IPS-20b (cell line): ENCODE results near the gene BMP4.

Experiments used
- H3K27ac ChIP-seq: one replicate; pipeline ENCODE4 v1.5.1; 2013; ENCODE audit warnings: low read length
- H3K27me3 ChIP-seq: 2 replicates; pipeline ENCODE4 v1.6.1; 2013; ENCODE audit warnings: mild to moderate bottlenecking, low read length, inconsistent platforms; ENCODE audit not compliant: insufficient read depth
- H3K36me3 ChIP-seq: 2 replicates; pipeline ENCODE4 v1.6.1; 2013; ENCODE audit warnings: low read depth, mild to moderate bottlenecking, inconsistent platforms, low read length, moderate library complexity; ENCODE audit not compliant: insufficient read depth
- H3K4me1 ChIP-seq: 2 replicates; pipeline ENCODE4 v1.6.1; 2013; ENCODE audit warnings: mild to moderate bottlenecking, control low read depth, inconsistent platforms, low read length, moderate library complexity; ENCODE audit not compliant: insufficient read depth
- H3K4me3 ChIP-seq: 2 replicates; pipeline ENCODE4 v1.5.1; 2013; ENCODE audit warnings: mild to moderate bottlenecking, low read length, inconsistent platforms
- H3K9ac ChIP-seq: 2 replicates; pipeline ENCODE4 v1.6.1; 2013; ENCODE audit warnings: low read depth, mild to moderate bottlenecking, inconsistent platforms, low read length, moderate library complexity
- H3K9me3 ChIP-seq: 2 replicates; pipeline ENCODE4 v1.6.1; 2013; ENCODE audit warnings: mild to moderate bottlenecking, low read depth, low read length, inconsistent platforms; ENCODE audit not compliant: insufficient read depth

BMP4 gene

GRCh38 chr14:53963320-53964227, 6.9 kb upstream of the BMP4 start:
- H3K4me3 ChIP-seq = peak overlapping the region; percentile 63; the same call in 1 of the 2 replicates
- no peaks in the 10 kb centered on the region for H3K36me3 ChIP-seq
- no peak overlapping the region; the same call in 1 of the 2 replicates for H3K9ac ChIP-seq
- peaks cover 74% of the 10 kb centered on the region for H3K27me3 ChIP-seq
- peaks cover 3% of the 10 kb centered on the region; the same call in 1 of the 2 replicates for H3K9me3 ChIP-seq
- peaks cover 22% of the 10 kb centered on the region; the same call in 1 of the 2 replicates for H3K4me1 ChIP-seq
- H3K27ac ChIP-seq = no peak overlapping the region

GRCh38 chr14:53962953-53963319, 6.3 kb upstream of the BMP4 start:
- peaks cover 3% of the 10 kb centered on the region; the same call in 1 of the 2 replicates for H3K9me3 ChIP-seq
- no peak overlapping the region; the same call in 1 of the 2 replicates for H3K9ac ChIP-seq
- peaks cover 22% of the 10 kb centered on the region; the same call in 1 of the 2 replicates for H3K4me1 ChIP-seq
- peaks cover 80% of the 10 kb centered on the region for H3K27me3 ChIP-seq
- no peak overlapping the region for H3K27ac ChIP-seq
- H3K4me3 ChIP-seq = peak overlapping the region; percentile 63; the same call in 1 of the 2 replicates
- no peaks in the 10 kb centered on the region for H3K36me3 ChIP-seq

- peaks cover 3% of the 10 kb centered on the region; the same call in 1 of the 2 replicates for H3K9me3 ChIP-seq
- H3K27me3 ChIP-seq = peaks cover 96% of the 10 kb centered on the region
- no peak overlapping the region for H3K9ac ChIP-seq
- no peaks in the 10 kb centered on the region for H3K36me3 ChIP-seq
- peaks cover 10% of the 10 kb centered on the region; the same call in 1 of the 2 replicates for H3K4me1 ChIP-seq
- H3K27ac ChIP-seq = no peak overlapping the region
- H3K4me3 ChIP-seq = no peak overlapping the region
These were observed 2.0 kb upstream of the BMP4 start for GRCh38 chr14:53958628-53959027.

GRCh38 chr14:53957739-53958138, 1.1 kb upstream of the BMP4 start:
- H3K9ac ChIP-seq = no peak overlapping the region
- H3K4me1 ChIP-seq = peaks cover 10% of the 10 kb centered on the region; the same call in 1 of the 2 replicates
- H3K27ac ChIP-seq = no peak overlapping the region
- no peaks in the 10 kb centered on the region for H3K9me3 ChIP-seq
- H3K36me3 ChIP-seq = no peaks in the 10 kb centered on the region
- H3K4me3 ChIP-seq = no peak overlapping the region
- peaks cover 94% of the 10 kb centered on the region for H3K27me3 ChIP-seq

GRCh38 chr14:53955671-53956426, 776 bp downstream of the BMP4 start:
- Histone ChIP-seq H3K36me3 (peaks cover 4% of the 10 kb centered on the region; the same call in 1 of the 2 replicates), H3K27ac (no peak overlapping the region), H3K4me3 (peak overlapping the region; percentile 94), H3K27me3 (peaks cover 97% of the 10 kb centered on the region), H3K9ac (peak overlapping the region; percentile 60), H3K9me3 (no peaks in the 10 kb centered on the region), H3K4me1 (peaks cover 16% of the 10 kb centered on the region; the same call in 1 of the 2 replicates)

GRCh38 chr14:53955229-53955556, 1.4 kb downstream of the BMP4 start:
- Histone ChIP-seq H3K27me3 (peaks cover 97% of the 10 kb centered on the region), H3K9ac (peak overlapping the region; percentile 62; the same call in 1 of the 2 replicates), H3K9me3 (no peaks in the 10 kb centered on the region), H3K4me3 (peak overlapping the region; percentile 94), H3K27ac (no peak overlapping the region), H3K36me3 (peaks cover 8% of the 10 kb centered on the region; the same call in 1 of the 2 replicates), H3K4me1 (peaks cover 16% of the 10 kb centered on the region; the same call in 1 of the 2 replicates)

- Histone ChIP-seq H3K36me3 (peaks cover 13% of the 10 kb centered on the region; the same call in 1 of the 2 replicates), H3K4me3 (peak overlapping the region; percentile 94), H3K27me3 (peaks cover 97% of the 10 kb centered on the region), H3K9me3 (no peaks in the 10 kb centered on the region), H3K4me1 (peaks cover 16% of the 10 kb centered on the region; the same call in 1 of the 2 replicates), H3K9ac (peak overlapping the region; percentile 62; the same call in 1 of the 2 replicates), H3K27ac (no peak overlapping the region)
These were observed 1.9 kb downstream of the BMP4 start for GRCh38 chr14:53954551-53955228.

GRCh38 chr14:53953828-53954550, 2.6 kb downstream of the BMP4 start:
- peak overlapping the region; percentile 62 for H3K9ac ChIP-seq
- H3K36me3 ChIP-seq = peaks cover 19% of the 10 kb centered on the region; the same call in 1 of the 2 replicates
- H3K27ac ChIP-seq = no peak overlapping the region
- peaks cover 16% of the 10 kb centered on the region; the same call in 1 of the 2 replicates for H3K4me1 ChIP-seq
- peak overlapping the region; percentile 94 for H3K4me3 ChIP-seq
- peaks cover 97% of the 10 kb centered on the region for H3K27me3 ChIP-seq
- H3K9me3 ChIP-seq = no peaks in the 10 kb centered on the region

- peak overlapping the region; percentile 62; the same call in 1 of the 2 replicates for H3K9ac ChIP-seq
- peak overlapping the region; percentile 94 for H3K4me3 ChIP-seq
- H3K4me1 ChIP-seq = peaks cover 20% of the 10 kb centered on the region; the same call in 1 of the 2 replicates
These were observed 3.4 kb downstream of the BMP4 start for GRCh38 chr14:53953002-53953827.

GRCh38 chr14:53952533-53952932, 4.1 kb downstream of the BMP4 start:
- Histone ChIP-seq H3K9me3 (no peaks in the 10 kb centered on the region), H3K4me1 (peaks cover 22% of the 10 kb centered on the region; the same call in 1 of the 2 replicates), H3K36me3 (peaks cover 19% of the 10 kb centered on the region; the same call in 1 of the 2 replicates), H3K27me3 (peaks cover 97% of the 10 kb centered on the region), H3K4me3 (peak overlapping the region; percentile 94), H3K9ac (peak overlapping the region; percentile 59; the same call in 1 of the 2 replicates), H3K27ac (no peak overlapping the region)

More at GRCh38 chr14:53953002-53953827, 3.4 kb downstream of the BMP4 start:
- H3K9me3 ChIP-seq = no peaks in the 10 kb centered on the region
- peaks cover 97% of the 10 kb centered on the region for H3K27me3 ChIP-seq
- peaks cover 19% of the 10 kb centered on the region; the same call in 1 of the 2 replicates for H3K36me3 ChIP-seq
- no peak overlapping the region for H3K27ac ChIP-seq
